GM12878 (cell line): ENCODE measurements around the gene DDX51. TPM values are rescaled to one million over a fixed set of nuclear protein-coding genes. Genes with fewer than 3 reads are reported as not detected.

Experiments
- ATAC-seq: fragments of 200-7000 bp; cut with Tn5 transposase; 3 replicates; pipeline ENCODE4 v1.9.1; 2020; ENCODE audit warnings: mild to moderate bottlenecking, moderate library complexity
- BruUV-seq: library from RNA; stranded (reverse); fragments of 400-500 nt; replicated peaks from 2 replicates; lab custom pipeline; 2021; lab: Mats Ljungman, UMichigan
- CTCF ChIA-PET: fragments of 300-600 bp; sonication (Branson Sonifier 250); formaldehyde crosslinking; extraction: SDS; loops from one replicate; lab custom pipeline; 2021; ENCODE audit warnings: inconsistent platforms; lab: Yijun Ruan, JAX
- POLR2A ChIA-PET: fragments of 350-600 bp; formaldehyde crosslinking; extraction: SDS; loops from one replicate; lab custom pipeline; 2021; ENCODE audit warnings: inconsistent platforms; lab: Charles Lee
- RAD21 ChIA-PET: fragments of 300-600 bp; sonication (Branson Sonifier 250); formaldehyde crosslinking; loops from one replicate; lab custom pipeline; 2023; ENCODE audit warnings: antibody characterized with exemption; ENCODE audit not compliant: unreplicated experiment; lab: Charles Lee
- SMC1A ChIA-PET: fragments of 300-600 bp; sonication (Branson Sonifier 250); formaldehyde crosslinking; loops from one replicate; lab custom pipeline; 2023; ENCODE audit not compliant: unreplicated experiment, uncharacterized antibody; lab: Charles Lee
- DNase-seq: peaks from one replicate; pipeline ENCODE4 v3.0.0-alpha.2; 2011; ENCODE audit warnings: low read depth, low spot score
- FAIRE-seq: peaks from 3 replicates; lab custom pipeline; 2011; peaks lifted over from hg19 to GRCh38; lab: Jason Lieb, UNC
- H2AFZ ChIP-seq: 2 replicates; pipeline ENCODE4 v1.6.0; 2011; ENCODE audit warnings: low read depth, low read length, control low read depth; ENCODE audit not compliant: control insufficient read depth
- H3K27ac ChIP-seq: 2 replicates; pipeline ENCODE4 v1.5.1; 2011; ENCODE audit warnings: control low read depth; ENCODE audit not compliant: control insufficient read depth, insufficient read depth
- H3K27me3 ChIP-seq, 2 experiments: replicated peaks in 1 of 2; 2 replicates each; pipeline versions ENCODE4 v1.6.0 to v1.6.1; 2011; ENCODE audit warnings: low read length in 1 of 2; ENCODE audit not compliant: control insufficient read depth in 2 of 2, insufficient read depth in 2 of 2
- H3K36me3 ChIP-seq, 2 experiments: 2 replicates each; pipeline ENCODE4 v1.5.1; 2011; ENCODE audit warnings: low read length in 1 of 2; ENCODE audit not compliant: control insufficient read depth in 2 of 2, insufficient read depth in 2 of 2
- H3K4me1 ChIP-seq: 2 replicates; pipeline ENCODE4 v1.6.1; 2011; ENCODE audit warnings: mild to moderate bottlenecking, low read length, moderate library complexity, mixed read lengths; ENCODE audit not compliant: control insufficient read depth, insufficient read depth
- H3K4me2 ChIP-seq: 2 replicates; pipeline ENCODE4 v1.6.0; 2011; ENCODE audit warnings: control low read depth; ENCODE audit not compliant: control insufficient read depth, insufficient read depth
- H3K4me3 ChIP-seq: fragments of 200-600 bp; sonication (generic); 2 replicates; pipeline ENCODE4 v1.5.1; 2016
- H3K79me2 ChIP-seq: 2 replicates; pipeline ENCODE4 v1.6.0; 2011; ENCODE audit warnings: low read length; ENCODE audit not compliant: control insufficient read depth, insufficient read depth
- H3K9ac ChIP-seq: 2 replicates; pipeline ENCODE4 v1.8.0; 2011; ENCODE audit warnings: low read length, control low read depth, mixed read lengths; ENCODE audit not compliant: control insufficient read depth, insufficient read depth
- H3K9me3 ChIP-seq: replicated peaks from 3 replicates; pipeline ENCODE4 v1.5.1; 2011; ENCODE audit warnings: mild to moderate bottlenecking, low read length; ENCODE audit not compliant: control insufficient read depth, insufficient read depth
- H4K20me1 ChIP-seq: 2 replicates; pipeline ENCODE4 v1.6.0; 2011; ENCODE audit not compliant: control insufficient read depth, insufficient read depth
- ATF2 ChIP-seq: IDR thresholded peaks from 2 replicates; pipeline ENCODE4 v1.6.1; 2012; ENCODE audit warnings: low read length, inconsistent platforms
- CBX3 ChIP-seq: fragments of 200-600 bp; sonication (generic); IDR thresholded peaks from 2 replicates; pipeline ENCODE4 v1.6.1; 2016; ENCODE audit warnings: low read depth, borderline replicate concordance
- CHD1 ChIP-seq: IDR thresholded peaks from 2 replicates; pipeline ENCODE4 v1.6.1; 2012; ENCODE audit warnings: low read depth, low read length, improper control_type of control experiment
- CHD4 ChIP-seq: fragments of 200-600 bp; sonication (generic); IDR thresholded peaks from 2 replicates; pipeline ENCODE4 v1.6.1; 2016; ENCODE audit warnings: mild to moderate bottlenecking
- LARP7 ChIP-seq: fragments of 450-650 bp; IDR thresholded peaks from 2 replicates; pipeline ENCODE4 v1.6.1; 2017; ENCODE audit warnings: mild to moderate bottlenecking
- MYB ChIP-seq: fragments of 150-350 bp; IDR thresholded peaks from 2 replicates; pipeline ENCODE4 v1.6.1; 2014; ENCODE audit warnings: mild to moderate bottlenecking, low read depth, low read length, borderline replicate concordance
- NR2C2 ChIP-seq: IDR thresholded peaks from 2 replicates; pipeline ENCODE4 v1.6.1; 2011; ENCODE audit warnings: borderline replicate concordance, low read depth; ENCODE audit not compliant: control insufficient read depth, insufficient read length
- POLR2AphosphoS5 ChIP-seq: IDR thresholded peaks from 2 replicates; pipeline ENCODE4 v1.6.1; 2011; ENCODE audit warnings: mild to moderate bottlenecking, low read length, inconsistent platforms
- SIX5 ChIP-seq: IDR thresholded peaks from 2 replicates; pipeline ENCODE4 v1.6.1; 2011; ENCODE audit warnings: mild to moderate bottlenecking, low read depth, low read length, moderate library complexity; ENCODE audit not compliant: severe bottlenecking
- SP1 ChIP-seq: IDR thresholded peaks from one replicate; pipeline ENCODE4 v1.6.1; 2011; ENCODE audit warnings: low read depth, low read length
- SRF ChIP-seq, 2 experiments: IDR thresholded peaks; 2 replicates each; pipeline ENCODE4 v1.6.1; 2011; ENCODE audit warnings: low read depth in 2 of 2, low read length in 2 of 2, mild to moderate bottlenecking in 1 of 2, moderate library complexity in 1 of 2
- ZNF217 ChIP-seq: fragments of 450-650 bp; IDR thresholded peaks from 2 replicates; pipeline ENCODE4 v1.6.1; 2017; ENCODE audit warnings: antibody characterized with exemption, mild to moderate bottlenecking
- WGBS: methylation state at CpG from one replicate; pipeline ENCODE4 v1.1.6; 2016; ENCODE audit warnings: low lambda C conversion rate; ENCODE audit not compliant: insufficient replicate concordance, insufficient coverage; ENCODE audit errors: missing lambda C conversion rate; 5-methylcytosine and 5-hydroxymethylcytosine counted together
- in situ Hi-C: fragments of 300-500 bp; cut with MboI; formaldehyde crosslinking; loops from 9 replicates; pipeline ENCODE4 v1.14.3; 2018; ENCODE audit warnings: mixed read lengths
- intact Hi-C: fragments of 100-400 bp; cut with micrococcal nuclease; formaldehyde crosslinking; loops from one replicate; pipeline ENCODE4 v1.14.2; 2022; ENCODE audit not compliant: unreplicated experiment
- polyA plus RNA-seq, 11 experiments: library from polyadenylated mRNA; depleted of rRNA in 4 of 11; unstranded in 6 of 11; stranded (reverse) in 5 of 11; fragments of >200 nt; fragmentation: Nextera tagmentation in 4 of 11; fragmentation: Illumina TruSeq in 1 of 11; extraction: Ambion mirVana in 4 of 11; extraction: Trizol in 1 of 11; gene quantifications; 1 replicate in 1 of 11; 2 replicates in 10 of 11; pipeline versions ENCODE4 v1.2.1 to v1.2.3, GENCODE V29; 2011 to 2016; ENCODE audit warnings: inconsistent platforms in 2 of 11, missing spikeins in 2 of 11, low read depth in 1 of 11
- total RNA-seq, 4 experiments: library from RNA; depleted of rRNA in 3 of 4; stranded (reverse); fragments of >200 nt in 3 of 4; fragmentation: Illumina TruSeq in 1 of 4; extraction: Trizol in 1 of 4; gene quantifications; 2 replicates each; pipeline versions ENCODE4 v1.2.1 to v1.2.3, GENCODE V29; 2013 to 2021
- TF ChIP-seq, protein P1 (sequence below): IDR thresholded peaks from 2 replicates; pipeline ENCODE4 v1.6.1; 2011; ENCODE audit warnings: borderline replicate concordance, low read depth, mild to moderate bottlenecking, moderate library complexity, mixed read lengths, low read length; ENCODE audit not compliant: insufficient read depth; ENCODE audit errors: extremely low read length

Gene DDX51
- total and polyA plus RNA-seq, 10 of the 15 experiments (the other 5 are each of a cell fraction or from before 2014, with no cell fraction given): 0.97 to 29.1 (median 9.8) TPM

- in situ Hi-C loops: no loop called here
- intact Hi-C loops: no loop called here
Observed at GRCh38 chr12:132133952-132134652, 10.0 kb downstream of the DDX51 start.

More at GRCh38 chr12:132133952-132134652, 10.0 kb downstream of the DDX51 start:
- no peaks in the 10 kb centered on the region for H3K27me3 ChIP-seq
- ATAC-seq (no peak; the same call in 2 of the 3 replicates), DNase-seq (no peak), FAIRE-seq (no peak)
- ChIA-PET POLR2A (interaction anchor here (1.1 kb wide), 1 partner anchor 11 kb away, joined by 3 read pairs; no protein-coding TSS in a partner anchor), SMC1A (no interaction called here), RAD21 (no interaction called here), CTCF (no interaction called here)
- H3K27ac ChIP-seq: no peak overlapping the region
- H2AFZ ChIP-seq: no peak overlapping the region
- no peak overlapping the region for H3K4me2 ChIP-seq
- H3K36me3 ChIP-seq: peaks cover 0 to 2% of the 10 kb centered on the region in 2 experiments; a peak in 3 of 4 replicates
- no peaks in the 10 kb centered on the region for H3K9me3 ChIP-seq
- H4K20me1 ChIP-seq: no peaks in the 10 kb centered on the region
- 87% methylated on average over 21 of the region's 27 CpGs for WGBS
- H3K4me1 ChIP-seq: no peaks in the 10 kb centered on the region
- TF ChIP-seq POLR2AphosphoS5: no peak
- no peak for TF ChIP-seq ZNF217
- TF ChIP-seq ATF2: no peak
- TF ChIP-seq CHD4: no peak
- TF ChIP-seq CHD1: no peak
- no peak for TF ChIP-seq LARP7
- TF ChIP-seq MYB: no peak
- TF ChIP-seq CBX3: no peak
- TF ChIP-seq SIX5: no peak
- no peak for TF ChIP-seq NR2C2
- TF ChIP-seq SP1: no peak
- no peak for TF ChIP-seq SRF (IDR thresholded peaks at IDR 0.05; ENCODE audit: low read depth in 2 of 2, low read length in 2 of 2)
- TF ChIP-seq, protein P1, sequence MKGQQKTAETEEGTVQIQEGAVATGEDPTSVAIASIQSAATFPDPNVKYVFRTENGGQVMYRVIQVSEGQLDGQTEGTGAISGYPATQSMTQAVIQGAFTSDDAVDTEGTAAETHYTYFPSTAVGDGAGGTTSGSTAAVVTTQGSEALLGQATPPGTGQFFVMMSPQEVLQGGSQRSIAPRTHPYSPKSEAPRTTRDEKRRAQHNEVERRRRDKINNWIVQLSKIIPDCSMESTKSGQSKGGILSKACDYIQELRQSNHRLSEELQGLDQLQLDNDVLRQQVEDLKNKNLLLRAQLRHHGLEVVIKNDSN: no peak
- H3K9ac ChIP-seq: no peak overlapping the region
- BruUV-seq: no TSS peak
- no peaks in the 10 kb centered on the region for H3K79me2 ChIP-seq
- no peak overlapping the region for H3K4me3 ChIP-seq
